Mucosa of descending colon (tissue), 3 donors: ENCODE data around the gene DDB1. TPM values are rescaled to one million over a fixed set of nuclear protein-coding genes. Genes with fewer than 3 reads are reported as not detected.

ENCODE experiments used
- ATAC-seq: fragments of 200-7000 bp; cut with Tn5 transposase; one replicate; pipeline ENCODE4 v1.9.1; 2020; ENCODE audit warnings: mild to moderate bottlenecking, moderate library complexity
- DNase-seq, 3 donors: peaks; one replicate each; pipeline ENCODE4 v3.0.0-alpha.2; 2020
- H3K36me3 ChIP-seq: fragments of 200-600 bp; one replicate; pipeline ENCODE4 v1.8.0; 2021; ENCODE audit warnings: low read depth, mild to moderate bottlenecking
- H3K4me1 ChIP-seq: fragments of 200-600 bp; one replicate; pipeline ENCODE4 v1.8.0; 2021; ENCODE audit warnings: low read depth, mild to moderate bottlenecking
- H3K4me3 ChIP-seq: fragments of 200-600 bp; one replicate; pipeline ENCODE4 v1.8.0; 2021; ENCODE audit warnings: mild to moderate bottlenecking
- H3K9me3 ChIP-seq: fragments of 200-600 bp; one replicate; pipeline ENCODE4 v1.8.0; 2021; ENCODE audit warnings: mild to moderate bottlenecking
- CTCF ChIP-seq: fragments of 200-600 bp; IDR thresholded peaks from one replicate; pipeline ENCODE4 v1.8.0; 2022; ENCODE audit warnings: antibody characterized with exemption, mild to moderate bottlenecking
- intact Hi-C, 2 donors: fragments of 100-400 bp; cut with DNase I in 1 of 2; cut with micrococcal nuclease in 1 of 2; formaldehyde crosslinking; loops; one replicate each; pipeline versions ENCODE4 v1.11.0 to v1.11.1; 2022; cut with DNase I, micrococcal nuclease
- total RNA-seq, 3 donors: library from RNA; stranded (reverse); fragmentation: NEBNext Ultra II Directional in 2 of 3; extraction: Animal tissue kit (Norgen Biotek cat#: 25700) in 2 of 3; gene quantifications; one replicate each; pipeline versions ENCODE4 v1.2.1 to v1.2.4, GENCODE V29; 2021 to 2023
- donor health status: DM: no; HTN: no; CAD: no; lungs with moderate emphysema.
- donor health status: DM: no; HTN: no; CAD: no.
- donor health status: DM: no; HTN: yes; CAD: no.

The DDB1 gene
- total RNA-seq, 3 donors from 2014 or later = 121 to 152 (median 140) TPM

GRCh38 chr11:61274084-61274483 is 58.8 kb downstream of the DDB1 start:
- intact Hi-C loops = no loop called here
- no peak for DNase-seq
- ATAC-seq = no peak
- Histone ChIP-seq H3K36me3 (no peaks in the 10 kb centered on the region), H3K9me3 (no peaks in the 10 kb centered on the region), H3K4me1 (no peaks in the 10 kb centered on the region), H3K4me3 (no peak overlapping the region)
- no peak for TF ChIP-seq CTCF

GRCh38 chr11:61273178-61274078 is 59.5 kb downstream of the DDB1 start:
- Histone ChIP-seq H3K9me3 (no peaks in the 10 kb centered on the region), H3K36me3 (no peaks in the 10 kb centered on the region), H3K4me1 (no peaks in the 10 kb centered on the region), H3K4me3 (no peak overlapping the region)
- TF ChIP-seq CTCF = no peak
- peak; percentile 83 for ATAC-seq
- DNase-seq = peak in 2 of 3 donors; percentile 39 to 49
- intact Hi-C loops = no loop called here

GRCh38 chr11:61272731-61273130 is 60.2 kb downstream of the DDB1 start:
- no peak for TF ChIP-seq CTCF
- no peak for DNase-seq
- no peak overlapping the region for H3K4me3 ChIP-seq

GRCh38 chr11:61270354-61271076 is 62.4 kb downstream of the DDB1 start:
- TF ChIP-seq CTCF = no peak
- H3K4me3 ChIP-seq = no peak overlapping the region
- H3K4me1 ChIP-seq = no peaks in the 10 kb centered on the region
- ATAC-seq (no peak), DNase-seq (no peak)
- no peaks in the 10 kb centered on the region for H3K36me3 ChIP-seq
- no peaks in the 10 kb centered on the region for H3K9me3 ChIP-seq
- intact Hi-C loops = no loop called here

More at GRCh38 chr11:61272731-61273130, 60.2 kb downstream of the DDB1 start:
- Histone ChIP-seq H3K9me3 (no peaks in the 10 kb centered on the region), H3K4me1 (no peaks in the 10 kb centered on the region), H3K36me3 (no peaks in the 10 kb centered on the region)
- no peak for ATAC-seq
- intact Hi-C loops = no loop called here

DNA sequence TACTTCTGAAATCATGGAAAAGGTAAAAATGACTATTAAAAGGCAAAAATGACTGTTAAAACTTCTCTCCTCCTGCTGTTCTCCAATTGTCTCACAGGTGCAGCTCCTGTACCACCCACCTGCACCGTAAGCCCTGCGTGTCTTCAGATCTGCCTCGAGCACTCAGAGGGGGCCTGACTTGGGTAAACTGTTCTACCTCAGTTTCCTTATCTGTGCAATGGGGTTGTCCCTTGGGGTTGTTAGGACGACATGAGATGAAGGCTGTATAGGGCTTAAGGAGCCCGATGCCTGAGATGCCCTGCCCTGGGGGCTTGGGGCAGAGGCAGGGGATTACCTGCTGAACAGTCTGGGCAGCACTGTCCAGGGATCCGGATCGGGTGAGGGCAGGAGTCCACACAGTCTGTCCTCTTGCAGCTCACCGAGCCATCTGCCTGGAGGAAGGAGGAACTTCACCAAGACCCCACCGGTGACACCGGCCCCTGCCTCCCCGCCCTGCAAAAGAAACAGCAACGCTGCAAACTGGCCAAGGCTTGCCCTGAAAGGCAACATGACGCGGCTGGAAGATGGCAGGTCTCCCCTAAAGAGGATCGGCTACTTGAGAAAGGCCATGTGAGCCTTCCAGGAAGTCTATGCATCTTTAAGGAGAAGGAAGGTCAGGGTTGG is 64.2 kb downstream of the DDB1 start:
- Histone ChIP-seq H3K9me3 (no peaks in the 10 kb centered on the region), H3K36me3 (no peaks in the 10 kb centered on the region), H3K4me1 (no peaks in the 10 kb centered on the region), H3K4me3 (no peak overlapping the region)
- intact Hi-C loops = no loop called here
- no peak for DNase-seq
- TF ChIP-seq CTCF = no peak
- ATAC-seq = no peak
